T-helper 1 cell treated with Interleukin-12 subunit alpha and Interleukin-12 subunit beta and Interleukin-4 antibody, amounts not matched to agents 30 ng/mL and 1 ng/mL, for 36 hours (primary cell): ENCODE data around the gene SIGLEC8. TPM values are rescaled to one million over a fixed set of nuclear protein-coding genes. Genes with fewer than 3 reads are reported as not detected.
"Not testable (repeated sequence)": the region's sequence is repeated elsewhere in the genome, so short reads cannot be mapped to it uniquely, and the experiment has no call there.

Experiments
- intact Hi-C: fragments of 100-400 bp; cut with micrococcal nuclease; formaldehyde crosslinking; loops from one replicate; pipeline ENCODE4 v1.15.1; 2024
- total RNA-seq: library from RNA; stranded (reverse); gene quantifications from 2 replicates; pipeline ENCODE4 v1.2.3, GENCODE V29; 2022

The SIGLEC8 gene
- not detected in 2 replicates for total RNA-seq

DNA sequence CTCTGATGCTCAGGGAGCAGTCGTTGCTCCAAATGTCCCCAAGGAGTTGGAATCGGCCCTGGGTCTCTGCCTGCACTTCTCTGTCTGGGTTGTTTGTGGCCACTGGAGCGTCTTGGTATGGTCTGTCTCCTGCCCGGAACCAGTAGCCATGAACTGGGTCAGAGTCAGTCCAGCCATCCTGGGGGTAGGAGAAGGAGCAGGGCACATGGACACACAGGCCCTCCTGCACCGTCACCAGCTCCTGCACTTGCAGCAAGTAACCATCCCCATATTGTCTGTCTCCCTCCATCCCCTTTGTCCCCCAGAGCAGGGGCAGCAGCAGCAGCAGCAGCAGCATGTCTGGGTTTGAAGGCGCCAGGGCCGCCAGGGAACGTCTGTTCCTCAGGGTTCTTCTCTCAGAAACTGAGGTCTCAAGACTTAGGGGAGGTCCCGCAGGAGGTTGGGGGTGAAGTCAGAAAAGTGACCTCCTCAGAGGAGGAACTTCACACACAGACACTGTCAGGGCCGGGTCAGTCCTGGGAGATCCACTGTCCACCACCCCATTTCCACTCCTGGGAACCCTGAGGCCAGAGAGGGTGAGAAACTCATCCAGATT is at the start of gene SIGLEC8:
TSS of gene SIGLEC8 (minus strand) at position 404 of the 595 bp plus-strand sequence. CDS start at position 337, 67 bp downstream.
- intact Hi-C loops: no loop called here

- intact Hi-C loops: no loop called here
Measured at GRCh38 chr19:51507640-51508058, 49.4 kb upstream of the SIGLEC8 start.

GRCh38 chr19:51507192-51507591 is 48.9 kb upstream of the SIGLEC8 start:
- intact Hi-C loops: no loop called here

DNA sequence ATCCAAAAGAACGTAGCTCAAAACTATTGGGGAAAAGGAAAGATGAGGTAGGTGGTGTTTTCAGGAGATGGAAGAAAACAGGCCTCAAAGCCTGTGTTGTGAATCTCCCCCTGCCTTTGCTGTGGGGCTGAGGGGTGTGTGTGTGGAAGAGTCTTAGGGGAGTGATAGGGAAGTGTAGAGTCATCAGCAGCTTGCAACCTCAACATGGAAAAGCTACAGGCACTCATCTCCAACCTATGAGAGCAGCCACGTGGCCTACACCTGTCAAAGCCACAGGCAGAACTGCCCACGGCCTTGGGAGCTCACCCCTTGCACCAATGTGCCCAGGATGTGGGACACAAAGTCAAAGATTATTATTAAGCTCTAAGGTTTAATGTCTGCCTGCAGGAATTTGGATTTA is 47.6 kb upstream of the SIGLEC8 start:
- intact Hi-C loops: no loop called here

- intact Hi-C loops: no loop called here
Measured at GRCh38 chr19:51503896-51504295, 45.6 kb upstream of the SIGLEC8 start.

DNA sequence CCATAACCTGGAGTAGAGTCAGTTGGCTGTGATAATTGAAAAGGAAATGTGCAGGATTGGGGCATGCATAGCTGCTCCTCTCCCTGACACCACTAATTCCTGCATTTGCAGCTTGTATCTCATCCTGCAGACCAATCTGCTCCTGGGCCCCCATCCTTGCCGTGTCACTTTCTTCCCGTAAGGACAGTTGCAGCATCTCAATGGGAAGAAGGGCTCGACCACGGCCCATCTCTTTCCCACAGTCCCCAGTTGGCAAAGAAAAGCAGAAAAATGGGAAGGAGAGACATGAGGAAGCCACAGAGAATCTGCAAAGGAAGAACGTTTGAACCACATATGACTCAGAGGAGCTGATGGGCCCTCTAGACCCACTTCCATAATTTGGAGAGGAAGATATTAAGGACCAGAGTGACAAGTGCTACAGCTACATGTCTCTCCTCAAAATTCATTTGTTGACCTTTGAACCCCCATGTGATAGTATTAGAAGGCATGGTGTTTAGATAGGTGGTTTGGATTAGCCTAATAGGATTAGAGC is 45.1 kb upstream of the SIGLEC8 start:
- intact Hi-C loops: no loop called here

- intact Hi-C loops: no loop called here
Measured at GRCh38 chr19:51501594-51502263, 43.5 kb upstream of the SIGLEC8 start, which contains the start of gene SIGLEC12. TSS of gene SIGLEC12 (minus strand) at chr19:51501800. CDS start at chr19:51501733, 67 bp downstream.

DNA sequence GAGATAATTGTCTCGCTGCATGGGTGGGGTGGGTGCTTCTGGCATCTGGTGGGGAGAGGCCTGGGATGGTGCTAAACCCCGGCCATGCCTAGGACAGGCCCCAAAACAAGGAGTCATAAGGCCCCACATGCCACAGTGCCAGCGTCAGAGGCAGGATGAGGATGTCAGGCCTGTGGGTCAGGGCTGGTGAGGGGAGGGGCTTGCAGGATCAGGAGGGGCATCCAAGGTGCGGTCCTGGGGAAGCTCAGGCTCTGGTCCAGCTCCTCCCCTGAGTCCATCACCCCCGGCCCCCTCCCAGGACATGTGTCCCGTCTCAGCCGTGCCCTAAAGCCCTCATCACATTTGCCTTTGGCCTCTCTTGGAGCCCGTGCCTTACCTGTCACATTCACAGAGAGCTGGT is 42.7 kb upstream of the SIGLEC8 start:
- intact Hi-C loops: not testable (repeated sequence)

DNA sequence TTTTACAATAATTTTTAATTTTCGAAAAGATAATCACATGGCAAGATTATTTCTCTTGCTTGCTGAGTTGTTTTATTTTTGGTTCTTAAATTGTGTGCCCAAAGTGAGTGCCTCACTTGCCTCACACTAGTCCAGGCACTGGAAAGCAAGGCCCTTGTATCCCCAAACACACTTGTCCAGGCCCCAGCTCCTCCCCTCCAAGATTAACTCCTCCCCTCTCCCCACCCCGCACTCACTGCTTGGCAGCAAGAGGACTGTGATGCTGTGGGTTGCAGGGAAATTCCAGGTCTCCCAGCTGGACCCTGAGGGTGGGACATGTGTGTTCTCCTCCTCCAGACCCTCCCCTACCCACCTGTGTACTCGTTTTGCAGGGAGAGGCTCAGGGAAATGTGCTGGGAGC is 39.4 kb upstream of the SIGLEC8 start:
- intact Hi-C loops: no loop called here

DNA sequence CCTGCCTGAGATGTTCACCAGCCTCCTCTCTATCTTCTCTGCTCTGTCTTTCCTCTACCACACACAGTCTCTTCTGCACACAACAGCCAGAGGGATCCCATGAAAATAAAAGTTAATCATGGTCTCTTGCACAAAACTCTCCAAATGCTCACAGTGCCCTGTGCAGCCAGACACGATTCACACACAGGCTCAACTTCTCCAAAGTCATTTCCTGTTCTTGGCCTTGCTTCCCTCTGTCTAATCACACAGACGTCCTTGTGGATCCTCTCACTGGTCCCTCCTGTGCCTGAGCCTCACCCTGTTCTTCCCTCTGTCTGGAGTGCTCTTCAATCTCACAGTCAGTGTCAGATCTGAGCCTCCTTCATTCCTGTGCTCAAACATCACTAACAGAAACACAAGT is 35.5 kb upstream of the SIGLEC8 start:
- intact Hi-C loops: no loop called here

DNA sequence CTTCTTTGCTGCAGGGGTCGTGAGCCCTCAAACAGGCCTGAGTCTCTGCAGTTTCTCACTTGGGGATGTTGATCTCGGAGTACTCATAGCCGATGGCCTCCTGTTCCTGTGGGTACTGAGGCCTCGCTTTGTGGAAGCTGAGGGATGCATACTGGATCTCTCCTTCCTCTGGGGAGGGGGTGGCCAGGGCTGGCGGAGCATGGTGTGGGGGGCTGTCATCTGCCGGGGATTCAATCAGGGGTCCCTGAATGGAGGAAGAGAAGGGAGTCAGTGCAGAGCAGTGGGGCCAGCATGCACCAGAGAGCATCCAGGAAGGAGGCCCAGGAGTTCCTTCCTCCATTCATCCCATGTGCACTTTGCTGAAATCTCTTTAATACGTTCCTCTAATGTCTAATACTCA is 33.3 kb upstream of the SIGLEC8 start:
- intact Hi-C loops: no loop called here

- intact Hi-C loops: no loop called here
Measured at GRCh38 chr19:51490676-51491075, 32.4 kb upstream of the SIGLEC8 start.

- intact Hi-C loops: no loop called here
Measured at GRCh38 chr19:51489113-51489512, 30.9 kb upstream of the SIGLEC8 start.

- intact Hi-C loops: no loop called here
Measured at GRCh38 chr19:51488491-51488890, 30.2 kb upstream of the SIGLEC8 start.

GRCh38 chr19:51485960-51486660 is 27.9 kb upstream of the SIGLEC8 start:
- intact Hi-C loops: no loop called here

DNA sequence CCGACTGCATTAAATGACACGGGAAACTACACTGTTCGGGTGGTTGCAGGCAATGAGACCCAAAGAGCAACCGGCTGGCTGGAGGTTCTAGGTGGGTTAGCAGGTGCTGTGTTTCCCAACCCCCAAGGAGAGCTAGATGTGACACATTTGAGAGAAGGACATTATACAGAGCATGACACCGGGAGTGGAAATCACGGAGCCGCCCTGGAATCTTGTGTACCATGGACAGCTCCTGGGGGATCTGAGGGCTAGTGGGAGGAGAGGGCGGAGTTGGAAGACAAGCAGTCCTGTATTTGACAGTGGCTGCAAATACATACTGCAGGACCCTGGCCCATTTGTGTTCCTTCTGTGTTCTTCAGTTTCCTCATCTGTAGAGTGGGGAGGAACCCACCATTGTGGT is 22.3 kb upstream of the SIGLEC8 start:
- intact Hi-C loops: no loop called here

DNA sequence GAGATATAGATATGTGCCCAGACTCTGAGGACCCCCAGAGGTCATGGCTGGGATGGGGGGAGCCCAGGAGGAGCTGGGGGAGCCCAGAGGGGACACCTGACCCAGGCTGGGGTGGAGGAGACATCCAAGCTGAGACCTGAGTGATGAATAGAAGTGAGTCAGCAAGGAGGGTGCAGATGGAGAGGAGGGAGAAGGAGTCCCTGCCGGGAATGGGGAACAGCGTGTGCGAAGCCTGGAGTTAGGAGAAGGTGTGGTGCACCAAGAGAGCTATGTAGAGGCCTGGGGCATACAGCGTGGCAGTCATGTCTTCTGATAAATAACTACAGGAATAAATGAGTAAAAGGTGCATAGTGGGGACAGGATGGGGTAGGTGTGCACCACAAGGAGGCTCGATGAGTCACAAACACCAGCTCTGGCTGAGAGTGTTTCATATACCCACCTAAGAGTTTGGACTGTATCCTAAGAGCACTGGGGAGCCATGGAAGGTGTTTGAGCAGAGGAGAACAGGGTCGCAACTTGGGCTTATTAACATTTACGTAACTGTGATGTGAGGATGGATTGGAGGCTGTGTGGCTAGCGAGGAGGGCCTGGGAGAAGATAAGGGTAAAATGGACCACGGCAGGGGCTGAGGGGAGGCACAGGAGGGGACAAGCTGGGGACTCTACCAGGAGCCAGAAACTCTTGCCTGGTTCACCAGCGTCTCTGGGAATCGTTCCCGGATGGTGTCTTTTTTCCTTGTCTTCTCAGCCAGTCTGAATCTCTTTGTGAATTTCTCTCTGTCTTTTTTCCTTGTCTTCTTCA is 21.5 kb upstream of the SIGLEC8 start:
- intact Hi-C loops: no loop called here

DNA sequence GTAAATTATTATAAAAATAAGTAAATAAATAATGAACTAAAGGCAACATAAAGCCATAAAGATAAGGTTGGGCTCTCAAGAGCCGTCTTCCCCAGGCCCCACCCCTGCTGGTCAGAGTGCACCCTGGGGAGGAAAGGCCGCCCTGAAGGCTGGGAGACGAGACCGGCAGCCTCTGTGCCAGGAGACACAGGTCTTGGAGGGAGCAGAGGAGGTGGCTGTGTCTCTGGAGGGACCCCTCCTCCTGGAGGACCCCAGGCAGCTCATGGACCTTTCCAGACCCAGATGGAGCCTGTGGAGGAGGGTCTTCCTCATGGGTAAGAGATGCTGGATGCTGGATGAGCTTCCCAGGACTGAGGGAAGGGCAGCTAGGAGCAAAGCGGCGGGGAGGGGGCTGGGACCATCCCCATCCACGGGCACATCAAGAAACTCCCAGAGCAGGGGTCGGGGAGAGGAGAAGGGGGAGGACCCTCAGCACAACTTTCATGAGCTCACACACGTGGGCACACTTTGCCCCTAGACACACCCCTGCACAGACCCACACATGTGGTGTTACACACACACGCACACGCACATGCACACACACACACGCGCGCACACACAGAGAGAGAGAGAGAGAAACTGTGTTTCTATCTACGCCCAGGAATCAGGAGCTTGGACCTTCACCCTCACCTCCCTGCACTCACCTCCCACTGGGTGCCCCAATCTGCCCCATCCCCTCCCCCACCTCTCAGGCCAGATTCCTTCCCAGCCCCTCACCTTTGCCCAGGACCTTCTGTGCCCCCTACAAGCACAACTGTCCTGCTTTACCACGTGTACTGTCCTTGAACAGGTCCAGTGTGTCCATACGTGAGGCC is 20.4 kb upstream of the SIGLEC8 start, which contains the start of gene CEACAM18:
TSS of gene CEACAM18 (plus strand) at position 159 of the 854 bp plus-strand sequence.
- intact Hi-C loops: no loop called here

DNA sequence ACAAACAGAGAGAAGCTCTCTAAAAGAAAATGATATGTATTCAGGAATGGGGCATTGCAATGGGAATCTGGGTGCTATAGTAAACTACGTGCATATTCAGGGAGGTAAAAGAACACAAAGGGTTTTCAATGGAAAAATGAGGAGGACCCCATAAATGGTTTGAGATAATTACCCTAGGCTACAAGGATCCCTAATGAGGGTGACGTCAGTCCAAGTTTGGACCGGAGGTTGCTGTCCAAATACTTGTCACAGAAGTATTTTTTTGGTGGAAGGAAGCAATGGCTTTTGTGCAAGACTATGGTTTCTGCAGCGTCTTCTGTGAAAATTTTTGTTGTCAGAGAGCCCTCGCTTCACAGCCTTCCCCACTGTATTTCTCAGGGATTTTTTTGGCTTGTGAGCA is 19.1 kb upstream of the SIGLEC8 start:
- intact Hi-C loops: no loop called here

GRCh38 chr19:51476164-51476563 is 17.9 kb upstream of the SIGLEC8 start:
- intact Hi-C loops: no loop called here
